PC-9 (cell line): ENCODE measurements around the gene TMEM150C. TPM values are rescaled to one million over a fixed set of nuclear protein-coding genes. Genes with fewer than 3 reads are reported as not detected.

ENCODE experiments used
- BruUV-seq: library from RNA; stranded (reverse); fragments of 400-500 nt; replicated peaks from 2 replicates; lab custom pipeline; 2021; lab: Mats Ljungman, UMichigan
- CTCF ChIA-PET: fragments of 300-600 bp; sonication (Branson Sonifier 250); formaldehyde crosslinking; loops from one replicate; lab custom pipeline; 2022; ENCODE audit warnings: antibody characterized with exemption; lab: Charles Lee
- POLR2A ChIA-PET: fragments of 300-600 bp; sonication (Branson Sonifier 250); formaldehyde crosslinking; loops from one replicate; lab custom pipeline; 2022; ENCODE audit warnings: antibody characterized with exemption; ENCODE audit not compliant: unreplicated experiment; lab: Charles Lee
- DNase-seq, 2 experiments: peaks; one replicate each; pipeline versions ENCODE4 v3.0.0 to v3.0.0-alpha.2; 2015 to 2022; ENCODE audit warnings: mixed read lengths in 1 of 2
- H2AFZ ChIP-seq: fragments of 200-600 bp; sonication (generic); 2 replicates; pipeline ENCODE4 v1.8.1; 2017; ENCODE audit warnings: antibody characterized with exemption
- H3F3A ChIP-seq: fragments of 200-600 bp; sonication (generic); 2 replicates; pipeline ENCODE4 v1.8.1; 2017; ENCODE audit warnings: antibody characterized with exemption, mild to moderate bottlenecking, low read depth; ENCODE audit not compliant: insufficient read depth
- H3K27ac ChIP-seq: fragments of 200-600 bp; sonication (generic); 2 replicates; pipeline ENCODE4 v1.6.1; 2016; ENCODE audit warnings: mixed run types
- H3K27me3 ChIP-seq: fragments of 200-600 bp; sonication (generic); 2 replicates; pipeline ENCODE4 v1.6.1; 2016; ENCODE audit warnings: low read depth, mixed run types; ENCODE audit not compliant: insufficient read depth
- H3K36me3 ChIP-seq: fragments of 200-600 bp; sonication (generic); 2 replicates; pipeline ENCODE4 v1.6.1; 2016; ENCODE audit warnings: low read depth, mixed run types
- H3K4me1 ChIP-seq: fragments of 200-600 bp; sonication (generic); replicated peaks from 2 replicates; pipeline ENCODE4 v1.6.1; 2016; ENCODE audit warnings: mixed run types; ENCODE audit not compliant: insufficient read depth
- H3K4me2 ChIP-seq: fragments of 200-600 bp; sonication (generic); 2 replicates; pipeline ENCODE4 v1.6.1; 2017; ENCODE audit warnings: mixed run types
- H3K4me3 ChIP-seq: fragments of 200-600 bp; sonication (generic); 2 replicates; pipeline ENCODE4 v1.6.1; 2016; ENCODE audit warnings: mixed run types
- H3K79me2 ChIP-seq: fragments of 200-600 bp; sonication (generic); 2 replicates; pipeline ENCODE4 v1.6.1; 2017; ENCODE audit warnings: low read depth, mixed run types
- H3K9me2 ChIP-seq: fragments of 200-600 bp; sonication (generic); 2 replicates; pipeline ENCODE4 v1.8.1; 2017; ENCODE audit warnings: mild to moderate bottlenecking; ENCODE audit not compliant: insufficient read depth
- H3K9me3 ChIP-seq: fragments of 200-600 bp; sonication (generic); 2 replicates; pipeline ENCODE4 v1.8.1; 2016; ENCODE audit warnings: low read depth; ENCODE audit not compliant: insufficient read depth
- H4K20me1 ChIP-seq: fragments of 200-600 bp; sonication (generic); 2 replicates; pipeline ENCODE4 v1.8.1; 2017; ENCODE audit not compliant: insufficient read depth
- CTCF ChIP-seq: fragments of 200-600 bp; sonication (generic); conservative IDR thresholded peaks from 2 replicates; pipeline ENCODE4 v1.6.1; 2017; ENCODE audit warnings: mixed run types, antibody characterized with exemption, mild to moderate bottlenecking, moderate library complexity
- EZH2 ChIP-seq: fragments of 200-600 bp; sonication (generic); IDR thresholded peaks from 2 replicates; pipeline ENCODE4 v1.8.0; 2017; ENCODE audit warnings: antibody characterized with exemption, low read depth
- intact Hi-C: fragments of 100-400 bp; cut with micrococcal nuclease; formaldehyde crosslinking; loops from one replicate; pipeline ENCODE4 v1.10.0; 2022; ENCODE audit not compliant: unreplicated experiment
- total RNA-seq: library from RNA; stranded (reverse); gene quantifications from 2 replicates; pipeline ENCODE4 v1.2.3, GENCODE V29; 2021

TMEM150C gene
- total RNA-seq, 1 experiment from 2014 or later, result 0.74 TPM

- no peaks in the 10 kb centered on the region for H3F3A ChIP-seq
- no peaks in the 10 kb centered on the region for H4K20me1 ChIP-seq
- DNase-seq, result no peak
- no peaks in the 10 kb centered on the region for H3K27me3 ChIP-seq
- POLR2A ChIA-PET, result no interaction called here
- H2AFZ ChIP-seq, result no peak overlapping the region
- no peaks in the 10 kb centered on the region for H3K36me3 ChIP-seq
- no peaks in the 10 kb centered on the region for H3K4me1 ChIP-seq
- no TSS peak for BruUV-seq
- CTCF ChIA-PET, result no interaction called here
- no peaks in the 10 kb centered on the region for H3K9me2 ChIP-seq
- no peak for TF ChIP-seq EZH2
- no peak for TF ChIP-seq CTCF
- H3K9me3 ChIP-seq, result no peaks in the 10 kb centered on the region
- H3K27ac ChIP-seq, result no peak overlapping the region
- H3K4me2 ChIP-seq, result no peak overlapping the region
- no peaks in the 10 kb centered on the region for H3K79me2 ChIP-seq
- H3K4me3 ChIP-seq, result no peak overlapping the region
- intact Hi-C loops, result no loop called here
These were observed 32.5 kb downstream of the TMEM150C start for GRCh38 chr4:82529322-82529721.

DNA sequence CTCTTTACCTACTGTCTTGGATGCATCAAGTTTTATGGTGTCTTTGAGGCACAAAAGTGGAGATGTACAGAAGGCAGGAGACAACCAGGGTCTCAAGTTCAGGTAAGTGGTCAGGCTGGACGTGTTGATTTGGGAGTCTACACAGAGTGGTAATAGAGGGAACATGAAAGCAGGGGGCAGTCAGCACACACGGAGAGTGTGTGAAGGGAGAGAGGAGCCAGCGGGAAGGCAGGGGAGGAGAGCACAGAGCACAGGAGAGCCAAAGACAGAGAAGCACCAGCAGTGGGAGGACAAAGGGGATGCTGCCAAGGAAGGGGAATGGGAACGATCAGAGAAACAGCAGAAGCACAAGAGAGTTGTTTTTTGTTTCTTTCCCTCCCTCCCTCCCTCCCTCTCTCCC is 32.9 kb downstream of the TMEM150C start:
- no peaks in the 10 kb centered on the region for H3K36me3 ChIP-seq
- DNase-seq, result no peak
- H3K79me2 ChIP-seq, result no peaks in the 10 kb centered on the region
- H4K20me1 ChIP-seq, result no peaks in the 10 kb centered on the region
- no peaks in the 10 kb centered on the region for H3K27me3 ChIP-seq
- no TSS peak for BruUV-seq
- intact Hi-C loops, result no loop called here
- H3K4me2 ChIP-seq, result no peak overlapping the region
- no peaks in the 10 kb centered on the region for H3F3A ChIP-seq
- no peak overlapping the region for H3K27ac ChIP-seq
- H3K4me1 ChIP-seq, result no peaks in the 10 kb centered on the region
- ChIA-PET POLR2A (no interaction called here), CTCF (no interaction called here)
- H3K9me2 ChIP-seq, result no peaks in the 10 kb centered on the region
- TF ChIP-seq CTCF, result no peak
- no peaks in the 10 kb centered on the region for H3K9me3 ChIP-seq
- no peak overlapping the region for H3K4me3 ChIP-seq
- H2AFZ ChIP-seq, result no peak overlapping the region

DNA sequence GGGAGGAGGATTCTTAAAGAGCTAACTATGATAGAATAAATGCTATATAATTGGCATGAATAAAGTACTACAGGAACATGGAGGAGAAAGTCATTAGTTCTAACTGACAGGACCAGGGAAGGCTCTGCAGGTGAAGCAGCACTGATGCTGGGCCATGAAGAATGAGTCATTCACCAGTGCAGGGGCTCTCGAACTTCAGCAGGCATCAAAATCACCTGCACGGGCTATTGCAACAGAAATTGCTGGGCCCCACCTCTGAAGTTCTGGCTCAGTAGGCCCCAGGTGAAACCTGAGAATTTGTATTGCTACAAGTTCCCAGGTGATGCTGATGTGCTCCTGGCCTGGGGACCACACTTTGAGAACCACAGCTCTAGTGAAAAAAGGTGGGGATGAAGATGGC is 33.7 kb downstream of the TMEM150C start:
- H3K4me3 ChIP-seq, result no peak overlapping the region
- H4K20me1 ChIP-seq, result no peaks in the 10 kb centered on the region
- H3K27ac ChIP-seq, result no peak overlapping the region
- H3K36me3 ChIP-seq, result no peaks in the 10 kb centered on the region
- no peak for TF ChIP-seq EZH2
- TF ChIP-seq CTCF, result no peak
- H3K9me2 ChIP-seq, result no peaks in the 10 kb centered on the region
- H3K4me2 ChIP-seq, result no peak overlapping the region
- intact Hi-C loops, result no loop called here
- no TSS peak for BruUV-seq
- ChIA-PET POLR2A (no interaction called here), CTCF (no interaction called here)
- no peaks in the 10 kb centered on the region for H3K27me3 ChIP-seq
- no peak overlapping the region for H2AFZ ChIP-seq
- no peaks in the 10 kb centered on the region for H3K9me3 ChIP-seq
- H3F3A ChIP-seq, result no peaks in the 10 kb centered on the region
- no peaks in the 10 kb centered on the region for H3K4me1 ChIP-seq
- DNase-seq, result peak; percentile 4 to 59
- H3K79me2 ChIP-seq, result no peaks in the 10 kb centered on the region
